GM20431 (cell line): Measurements from ENCODE around the gene CCDC83.
"Not testable (repeated sequence)": the region's sequence is repeated elsewhere in the genome, so short reads cannot be mapped to it uniquely, and the experiment has no call there.

ENCODE experiments used
- in situ Hi-C: fragments of 300-500 bp; cut with MseI, MboI; formaldehyde crosslinking; loops from one replicate; pipeline ENCODE4 v1.15.0; 2020; ENCODE audit warnings: low sequenced_read_pairs; ENCODE audit not compliant: unreplicated experiment

CCDC83 gene

GRCh38 chr11:85831050-85831449 is 24.1 kb upstream of the CCDC83 start:
- in situ Hi-C loops = no loop called here

GRCh38 chr11:85835263-85835662 is 19.9 kb upstream of the CCDC83 start:
- in situ Hi-C loops = no loop called here

- in situ Hi-C loops = no loop called here
Observed at GRCh38 chr11:85835729-85836128, 19.5 kb upstream of the CCDC83 start.

- in situ Hi-C loops = not testable (repeated sequence)
Observed at GRCh38 chr11:85840932-85841331, 14.3 kb upstream of the CCDC83 start.

- in situ Hi-C loops = no loop called here
Observed at GRCh38 chr11:85843929-85844328, 11.3 kb upstream of the CCDC83 start.

- in situ Hi-C loops = no loop called here
Observed at GRCh38 chr11:85844439-85845123, 10.6 kb upstream of the CCDC83 start.

- in situ Hi-C loops = no loop called here
Observed at GRCh38 chr11:85845124-85845631, 10.0 kb upstream of the CCDC83 start.

GRCh38 chr11:85847436-85847835 is 7.7 kb upstream of the CCDC83 start:
- in situ Hi-C loops = no loop called here

GRCh38 chr11:85848006-85848405 is 7.2 kb upstream of the CCDC83 start:
- in situ Hi-C loops = no loop called here

- in situ Hi-C loops = no loop called here
Observed at GRCh38 chr11:85848556-85848955, 6.6 kb upstream of the CCDC83 start.

GRCh38 chr11:85852754-85853153 is 2.4 kb upstream of the CCDC83 start:
- in situ Hi-C loops = not testable (repeated sequence)

GRCh38 chr11:85853541-85853940 is 1.6 kb upstream of the CCDC83 start:
- in situ Hi-C loops = not testable (repeated sequence)

GRCh38 chr11:85854212-85854556 is 999 bp upstream of the CCDC83 start:
- in situ Hi-C loops = no loop called here

- in situ Hi-C loops = no loop called here
Observed at GRCh38 chr11:85854557-85855340, 434 bp upstream of the CCDC83 start.

- in situ Hi-C loops = no loop called here
Observed at GRCh38 chr11:85857098-85857497, 1.9 kb downstream of the CCDC83 start.

GRCh38 chr11:85859541-85859940 is 4.4 kb downstream of the CCDC83 start:
- in situ Hi-C loops = not testable (repeated sequence)

- in situ Hi-C loops = no loop called here
Observed at GRCh38 chr11:85863855-85864254, 8.7 kb downstream of the CCDC83 start.

GRCh38 chr11:85866137-85866827 is 11.1 kb downstream of the CCDC83 start:
- in situ Hi-C loops = no loop called here

GRCh38 chr11:85867751-85868150 is 12.6 kb downstream of the CCDC83 start:
- in situ Hi-C loops = no loop called here

- in situ Hi-C loops = no loop called here
Observed at GRCh38 chr11:85869781-85870180, 14.6 kb downstream of the CCDC83 start.

GRCh38 chr11:85874265-85874664 is 19.1 kb downstream of the CCDC83 start:
- in situ Hi-C loops = no loop called here
